ENCODE results near the gene GSTP1.
"Not testable (repeated sequence)": the region's sequence is repeated elsewhere in the genome, so short reads cannot be mapped to it uniquely, and the experiment has no call there.

GRCh38 chr11:67551697-67552096 lies 31.9 kb upstream of the GSTP1 start:
- TF ChIP-seq CTCF, POLR2AphosphoS5, EP300 (IDR thresholded peaks at IDR 0.05): not testable (repeated sequence)
